B cell (primary cell): ENCODE measurements around the gene RPL29. TPM values are rescaled to one million over a fixed set of nuclear protein-coding genes. Genes with fewer than 3 reads are reported as not detected.

Experiments used
- ATAC-seq: fragments of 200-7000 bp; cut with Tn5 transposase; one replicate; pipeline ENCODE4 v1.10.0; 2021; ENCODE audit warnings: low read depth, mild to moderate bottlenecking, moderate number of reproducible peaks, moderate library complexity
- CTCF ChIA-PET: fragments of 350-600 bp; sonication (Branson Sonifier 250); formaldehyde crosslinking; loops from one replicate; lab custom pipeline; 2021; ENCODE audit warnings: antibody characterized with exemption, inconsistent platforms; lab: Charles Lee
- POLR2A ChIA-PET: fragments of 350-600 bp; sonication (Branson Sonifier 250); formaldehyde crosslinking; loops from one replicate; lab custom pipeline; 2021; ENCODE audit warnings: antibody characterized with exemption; lab: Charles Lee
- DNase-seq: peaks from one replicate; pipeline ENCODE4 v3.0.0; 2013
- H2AFZ ChIP-seq: 2 replicates; pipeline ENCODE4 v1.6.1; 2012; ENCODE audit warnings: mild to moderate bottlenecking, low read depth, low read length; ENCODE audit not compliant: insufficient read depth, poor library complexity, severe bottlenecking
- H3K27ac ChIP-seq, 2 donors: 1 replicate in 1 of 2; 2 replicates in 1 of 2; pipeline ENCODE4 v1.5.1; 2012 to 2013; ENCODE audit warnings: low read length in 2 of 2, mild to moderate bottlenecking in 2 of 2, moderate library complexity in 1 of 2
- H3K27me3 ChIP-seq, 4 experiments: fragments of 200-600 bp in 1 of 4; sonication (generic) in 1 of 4; replicated peaks in 1 of 4; 1 replicate in 2 of 4; 2 replicates in 2 of 4; pipeline versions ENCODE4 v1.6.1 to v1.7.0; 2013 to 2016; ENCODE audit warnings: low read length in 3 of 4, mild to moderate bottlenecking in 2 of 4, mixed read lengths in 1 of 4, moderate library complexity in 1 of 4; ENCODE audit not compliant: insufficient read depth in 4 of 4, control insufficient read depth in 3 of 4; ENCODE audit errors: control extremely low read depth in 1 of 4
- H3K36me3 ChIP-seq, 2 experiments: replicated peaks in 1 of 2; 1 replicate in 1 of 2; 2 replicates in 1 of 2; pipeline versions ENCODE4 v1.6.1 to v1.7.1; 2013; ENCODE audit warnings: low read length in 1 of 2; ENCODE audit not compliant: insufficient read depth in 2 of 2, control insufficient read depth in 1 of 2; ENCODE audit errors: control extremely low read depth in 1 of 2, extremely low read depth in 1 of 2
- H3K4me1 ChIP-seq, 2 donors: fragments of 200-600 bp in 1 of 2; sonication (generic) in 1 of 2; 1 replicate in 1 of 2; 2 replicates in 1 of 2; pipeline versions ENCODE4 v1.5.1 to v1.6.1; 2013 to 2017; ENCODE audit warnings: low read length in 2 of 2; ENCODE audit not compliant: control insufficient read depth in 2 of 2, insufficient read depth in 2 of 2
- H3K4me2 ChIP-seq: replicated peaks from 2 replicates; pipeline ENCODE3; 2012; ENCODE audit warnings: mild to moderate bottlenecking, low read depth, low read length; ENCODE audit not compliant: poor library complexity, severe bottlenecking
- H3K4me3 ChIP-seq, 5 experiments: fragments of 200-600 bp in 1 of 5; sonication (generic) in 1 of 5; 1 replicate in 3 of 5; 2 replicates in 2 of 5; pipeline versions ENCODE4 v1.5.1 to v1.7.0; 2011 to 2016; ENCODE audit warnings: low read length in 4 of 5, mild to moderate bottlenecking in 4 of 5, low read depth in 2 of 5, control low read depth in 1 of 5, moderate library complexity in 1 of 5; ENCODE audit not compliant: insufficient read depth in 1 of 5; ENCODE audit errors: control extremely low read depth in 1 of 5, extremely low read depth in 1 of 5
- H3K79me2 ChIP-seq: fragments of 200-600 bp; sonication (generic); one replicate; pipeline ENCODE4 v1.6.0; 2016; ENCODE audit warnings: low read length; ENCODE audit not compliant: control insufficient read depth, insufficient read depth
- H3K9ac ChIP-seq: fragments of 200-600 bp; sonication (generic); 2 replicates; pipeline ENCODE4 v1.6.1; 2017; ENCODE audit warnings: mild to moderate bottlenecking, low read length, moderate library complexity
- H3K9me3 ChIP-seq, 3 donors: one replicate each; pipeline versions ENCODE4 v1.6.1 to v1.7.1; 2013; ENCODE audit warnings: low read length in 2 of 3; ENCODE audit not compliant: control insufficient read depth in 2 of 3, insufficient read depth in 1 of 3; ENCODE audit errors: control extremely low read depth in 1 of 3
- H4K20me1 ChIP-seq: 2 replicates; pipeline ENCODE4 v1.6.0; 2012; ENCODE audit warnings: mild to moderate bottlenecking, low read length; ENCODE audit not compliant: insufficient read depth, control insufficient read depth, poor library complexity, severe bottlenecking
- H3K27ac Mint-ChIP-seq: one replicate; pipeline ENCODE4 v1.8.0; 2021; ENCODE audit warnings: mixed read lengths
- H3K27me3 Mint-ChIP-seq: one replicate; pipeline ENCODE4 v1.8.0; 2021; ENCODE audit warnings: mixed read lengths
- H3K4me1 Mint-ChIP-seq: one replicate; pipeline ENCODE4 v1.8.0; 2021; ENCODE audit warnings: mixed read lengths
- H3K4me3 Mint-ChIP-seq: one replicate; pipeline ENCODE4 v1.8.0; 2021; ENCODE audit warnings: mixed read lengths
- H3K9me3 Mint-ChIP-seq: one replicate; pipeline ENCODE4 v1.8.0; 2022; ENCODE audit warnings: mixed read lengths; ENCODE audit not compliant: insufficient read depth
- EZH2 ChIP-seq: IDR thresholded peaks from 2 replicates; pipeline ENCODE4 v1.6.1; 2012; ENCODE audit warnings: borderline replicate concordance, low read depth, mild to moderate bottlenecking, moderate library complexity, low read length; ENCODE audit not compliant: insufficient read depth, poor library complexity, severe bottlenecking
- WGBS: methylation state at CpG from one replicate; pipeline ENCODE4 v1.1.5; 2013; ENCODE audit warnings: missing lambda C conversion rate; ENCODE audit not compliant: insufficient coverage; 5-methylcytosine and 5-hydroxymethylcytosine counted together
- intact Hi-C: fragments of 100-400 bp; cut with micrococcal nuclease; formaldehyde crosslinking; loops from one replicate; pipeline ENCODE4 v1.10.0; 2022
- polyA plus RNA-seq: library from polyadenylated mRNA; depleted of rRNA; stranded (reverse); fragments of >200 nt; gene quantifications from 2 replicates; pipeline ENCODE4 v1.2.3, GENCODE V29; 2012
- total RNA-seq, 2 donors: library from RNA; stranded (reverse); fragments of 120-200 nt in 1 of 2; gene quantifications; 1 replicate in 1 of 2; 2 replicates in 1 of 2; pipeline versions ENCODE4 v1.2.3 to v1.2.4, GENCODE V29; 2013 to 2022
- TF ChIP-seq, protein P1 (sequence below): fragments of 200-600 bp; IDR thresholded peaks from one replicate; pipeline ENCODE4 v1.8.0; 2022; ENCODE audit warnings: antibody characterized with exemption, mild to moderate bottlenecking

RPL29 gene
- total and polyA plus RNA-seq, 2 donors (not counting 1 experiment from before 2014, with no cell fraction given): 1,552 to 3,787 TPM

DNA sequence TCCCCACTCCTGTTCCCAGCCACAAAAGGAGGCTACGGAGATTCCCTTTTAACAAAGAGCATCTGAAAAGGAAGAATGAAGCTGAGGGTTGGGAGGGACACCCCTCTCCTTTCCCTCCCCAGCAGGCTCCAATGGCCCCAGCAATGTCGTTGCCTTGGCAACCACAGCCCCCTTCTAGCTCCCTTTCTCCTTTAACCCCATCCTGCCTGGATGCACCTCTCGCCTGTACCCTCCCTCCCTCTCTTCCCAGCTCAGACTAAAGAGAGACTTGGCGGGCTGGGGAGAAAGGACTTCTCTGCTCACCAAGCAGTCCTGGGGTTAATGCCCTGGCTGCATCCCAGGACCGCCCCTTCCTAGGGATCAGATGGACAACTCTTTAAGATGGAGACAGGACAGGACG, 7.1 kb upstream of the RPL29 start:
- Histone ChIP-seq H2AFZ (no peak overlapping the region), H3K27me3 (no peaks in the 10 kb centered on the region), H4K20me1 (no peaks in the 10 kb centered on the region), H3K36me3 (no peaks in the 10 kb centered on the region), H3K27ac (no peak overlapping the region), H3K4me3 (no peak overlapping the region), H3K4me1 (peaks cover 6 to 13% of the 10 kb centered on the region in 2 donors), H3K9ac (no peak overlapping the region), H3K9me3 (no peaks in the 10 kb centered on the region), H3K79me2 (no peaks in the 10 kb centered on the region), H3K4me2 (no peak overlapping the region)
- ATAC-seq (no peak), DNase-seq (no peak)
- Mint-ChIP-seq H3K27me3 (peaks cover 5% of the 10 kb centered on the region), H3K4me3 (no peak overlapping the region), H3K27ac (no peak overlapping the region), H3K4me1 (peaks cover 5% of the 10 kb centered on the region), H3K9me3 (no peaks in the 10 kb centered on the region)
- ChIA-PET CTCF (interaction anchor here (0.9 to 5.7 kb wide), 12 partner anchors 11 to 337 kb away, joined by 3 to 166 read pairs (median 6); partner anchors contain the start of genes ABHD14B, ACY1, POC1A and TLR9), POLR2A (no interaction called here)
- TF ChIP-seq, protein P1, sequence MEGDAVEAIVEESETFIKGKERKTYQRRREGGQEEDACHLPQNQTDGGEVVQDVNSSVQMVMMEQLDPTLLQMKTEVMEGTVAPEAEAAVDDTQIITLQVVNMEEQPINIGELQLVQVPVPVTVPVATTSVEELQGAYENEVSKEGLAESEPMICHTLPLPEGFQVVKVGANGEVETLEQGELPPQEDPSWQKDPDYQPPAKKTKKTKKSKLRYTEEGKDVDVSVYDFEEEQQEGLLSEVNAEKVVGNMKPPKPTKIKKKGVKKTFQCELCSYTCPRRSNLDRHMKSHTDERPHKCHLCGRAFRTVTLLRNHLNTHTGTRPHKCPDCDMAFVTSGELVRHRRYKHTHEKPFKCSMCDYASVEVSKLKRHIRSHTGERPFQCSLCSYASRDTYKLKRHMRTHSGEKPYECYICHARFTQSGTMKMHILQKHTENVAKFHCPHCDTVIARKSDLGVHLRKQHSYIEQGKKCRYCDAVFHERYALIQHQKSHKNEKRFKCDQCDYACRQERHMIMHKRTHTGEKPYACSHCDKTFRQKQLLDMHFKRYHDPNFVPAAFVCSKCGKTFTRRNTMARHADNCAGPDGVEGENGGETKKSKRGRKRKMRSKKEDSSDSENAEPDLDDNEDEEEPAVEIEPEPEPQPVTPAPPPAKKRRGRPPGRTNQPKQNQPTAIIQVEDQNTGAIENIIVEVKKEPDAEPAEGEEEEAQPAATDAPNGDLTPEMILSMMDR: no peak
- no peak for TF ChIP-seq EZH2
- intact Hi-C loops: no loop called here
- no CpG with 5 or more reads among the region's 6 CpGs for WGBS

DNA sequence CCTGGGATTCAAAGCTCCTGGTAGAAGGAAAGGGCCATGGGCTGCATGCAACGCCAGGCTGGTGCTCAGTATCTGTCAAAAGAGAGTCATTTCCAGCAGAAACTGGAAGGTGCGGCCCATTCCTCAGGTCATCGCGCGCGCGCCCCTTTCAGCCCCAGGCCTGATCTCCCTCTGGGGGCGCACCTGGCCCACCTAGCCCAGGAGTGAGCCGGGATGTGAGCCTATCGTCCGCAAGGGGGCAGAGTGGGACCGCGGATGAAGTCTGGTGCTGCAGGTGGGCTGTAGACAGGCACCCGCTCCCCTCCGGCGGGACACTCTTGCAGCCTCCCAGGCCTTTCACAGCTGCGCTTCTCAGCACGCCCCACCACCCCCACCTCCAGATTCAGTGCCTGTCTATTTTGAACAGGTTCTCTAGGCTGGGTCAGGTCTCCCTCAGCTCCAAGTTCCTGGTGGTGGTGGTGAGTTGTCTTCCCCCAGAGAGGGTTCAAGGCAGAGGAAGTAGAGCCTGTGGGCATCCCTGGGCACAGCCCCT, 5.8 kb upstream of the RPL29 start:
- Histone ChIP-seq H2AFZ (peak overlapping the region; percentile 50), H3K4me1 (peaks cover 6 to 13% of the 10 kb centered on the region in 2 donors), H3K4me3 (no peak overlapping the region), H3K27me3 (no peaks in the 10 kb centered on the region), H4K20me1 (no peaks in the 10 kb centered on the region), H3K9ac (no peak overlapping the region), H3K79me2 (no peaks in the 10 kb centered on the region), H3K36me3 (no peaks in the 10 kb centered on the region), H3K9me3 (no peaks in the 10 kb centered on the region), H3K4me2 (peak overlapping the region; percentile 56), H3K27ac (no peak overlapping the region)
- ChIA-PET CTCF (interaction anchor here (0.7 to 5.7 kb wide), 30 partner anchors 9 to 451 kb away, joined by 3 to 166 read pairs (median 5); partner anchors contain the start of genes ABHD14B, ACY1, DUSP7 and PARP3), POLR2A (interaction anchor here (0.6 to 1.0 kb wide), 3 partner anchors 54 to 120 kb away, joined by 3 to 4 read pairs (median 3); partner anchors contain the start of gene DUSP7)
- 2% methylated on average over 11 of the region's 18 CpGs for WGBS
- no peak for TF ChIP-seq EZH2
- TF ChIP-seq, protein P1: peak; percentile 90
- Mint-ChIP-seq H3K9me3 (no peaks in the 10 kb centered on the region), H3K4me1 (peaks cover 5% of the 10 kb centered on the region), H3K4me3 (no peak overlapping the region), H3K27me3 (peaks cover 6% of the 10 kb centered on the region), H3K27ac (peak overlapping the region; percentile 37)
- DNase-seq (peak; percentile 91), ATAC-seq (peak; percentile 99)
- intact Hi-C loops: loop anchor here (1.0 to 2.0 kb wide), 5 partner anchors 54 to 446 kb away; partner anchors contain the start of gene PARP3
